ENCODE measurements around the gene NCAPH2.

DNA sequence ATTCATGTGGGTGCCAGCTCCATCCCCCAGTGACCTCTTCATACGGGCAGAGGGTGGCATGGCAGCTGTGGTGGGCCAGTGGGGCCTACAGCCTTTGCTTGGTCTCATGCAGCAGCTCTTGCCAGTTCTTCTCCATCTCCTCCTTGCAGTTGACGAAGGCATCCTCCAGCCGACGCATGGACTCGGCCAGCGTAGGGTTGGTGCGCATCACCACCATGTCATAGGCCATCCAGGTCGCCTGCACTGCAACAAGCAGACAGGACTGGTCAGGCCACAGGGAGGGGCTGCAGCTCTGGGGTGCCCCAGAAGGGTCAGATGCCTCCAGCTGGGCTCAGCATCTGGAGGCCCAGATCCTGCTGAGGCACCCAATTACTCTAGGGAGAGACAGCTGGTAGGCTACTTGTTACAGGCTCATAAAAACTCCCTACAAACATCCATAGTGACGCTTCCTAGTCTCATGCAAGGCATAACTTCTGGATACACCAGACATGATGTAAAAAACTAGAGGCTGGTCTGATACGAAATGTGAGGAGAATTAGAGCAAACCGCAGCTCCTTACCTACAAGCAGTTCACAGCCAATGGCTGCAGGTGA, 43.2 kb downstream of the NCAPH2 start:
- TF ChIP-seq GABPA (IDR thresholded peaks at IDR 0.05; ENCODE audit: low read depth, low read length) (no peak), GABPA (CRISPR knock-in tag; IDR thresholded peaks at IDR 0.05; ENCODE audit: low read depth) (no peak), POLR2A (IDR thresholded peaks at IDR 0.05; ENCODE audit: insufficient read depth in 1 of 2, low read depth in 2 of 2, low read length in 2 of 2) (no peak), YEATS2 (CRISPR knock-in tag; IDR thresholded peaks at IDR 0.05; ENCODE audit: borderline replicate concordance) (no peak), HDAC2 (CRISPR knock-in tag; IDR thresholded peaks at IDR 0.05) (no peak), PRPF4 (IDR thresholded peaks at IDR 0.05; ENCODE audit: low read depth, low read length, poor library complexity, severe bottlenecking) (no peak)
- TF ChIP-seq, protein P1, sequence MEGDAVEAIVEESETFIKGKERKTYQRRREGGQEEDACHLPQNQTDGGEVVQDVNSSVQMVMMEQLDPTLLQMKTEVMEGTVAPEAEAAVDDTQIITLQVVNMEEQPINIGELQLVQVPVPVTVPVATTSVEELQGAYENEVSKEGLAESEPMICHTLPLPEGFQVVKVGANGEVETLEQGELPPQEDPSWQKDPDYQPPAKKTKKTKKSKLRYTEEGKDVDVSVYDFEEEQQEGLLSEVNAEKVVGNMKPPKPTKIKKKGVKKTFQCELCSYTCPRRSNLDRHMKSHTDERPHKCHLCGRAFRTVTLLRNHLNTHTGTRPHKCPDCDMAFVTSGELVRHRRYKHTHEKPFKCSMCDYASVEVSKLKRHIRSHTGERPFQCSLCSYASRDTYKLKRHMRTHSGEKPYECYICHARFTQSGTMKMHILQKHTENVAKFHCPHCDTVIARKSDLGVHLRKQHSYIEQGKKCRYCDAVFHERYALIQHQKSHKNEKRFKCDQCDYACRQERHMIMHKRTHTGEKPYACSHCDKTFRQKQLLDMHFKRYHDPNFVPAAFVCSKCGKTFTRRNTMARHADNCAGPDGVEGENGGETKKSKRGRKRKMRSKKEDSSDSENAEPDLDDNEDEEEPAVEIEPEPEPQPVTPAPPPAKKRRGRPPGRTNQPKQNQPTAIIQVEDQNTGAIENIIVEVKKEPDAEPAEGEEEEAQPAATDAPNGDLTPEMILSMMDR (CRISPR knock-in tag; IDR thresholded peaks at IDR 0.05) = no peak
- TF ChIP-seq, protein P2, sequence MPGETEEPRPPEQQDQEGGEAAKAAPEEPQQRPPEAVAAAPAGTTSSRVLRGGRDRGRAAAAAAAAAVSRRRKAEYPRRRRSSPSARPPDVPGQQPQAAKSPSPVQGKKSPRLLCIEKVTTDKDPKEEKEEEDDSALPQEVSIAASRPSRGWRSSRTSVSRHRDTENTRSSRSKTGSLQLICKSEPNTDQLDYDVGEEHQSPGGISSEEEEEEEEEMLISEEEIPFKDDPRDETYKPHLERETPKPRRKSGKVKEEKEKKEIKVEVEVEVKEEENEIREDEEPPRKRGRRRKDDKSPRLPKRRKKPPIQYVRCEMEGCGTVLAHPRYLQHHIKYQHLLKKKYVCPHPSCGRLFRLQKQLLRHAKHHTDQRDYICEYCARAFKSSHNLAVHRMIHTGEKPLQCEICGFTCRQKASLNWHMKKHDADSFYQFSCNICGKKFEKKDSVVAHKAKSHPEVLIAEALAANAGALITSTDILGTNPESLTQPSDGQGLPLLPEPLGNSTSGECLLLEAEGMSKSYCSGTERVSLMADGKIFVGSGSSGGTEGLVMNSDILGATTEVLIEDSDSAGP (CRISPR knock-in tag; IDR thresholded peaks at IDR 0.05; ENCODE audit: borderline replicate concordance) = no peak

Data from HepG2 (cell line).